IMR-90 (cell line): ENCODE results near the gene GNB4. TPM values are rescaled to one million over a fixed set of nuclear protein-coding genes. Genes with fewer than 3 reads are reported as not detected.

Source experiments
- ATAC-seq: fragments of 200-7000 bp; cut with Tn5 transposase; 2 replicates; pipeline ENCODE4 v1.9.1; 2020; ENCODE audit warnings: low read depth, mild to moderate bottlenecking, moderate library complexity
- BruUV-seq: library from RNA; stranded (reverse); fragments of 400-500 nt; replicated peaks from 2 replicates; lab custom pipeline; 2021; lab: Mats Ljungman, UMichigan
- CTCF ChIA-PET: fragments of 300-600 bp; formaldehyde crosslinking; extraction: SDS; loops from one replicate; lab custom pipeline; 2021; ENCODE audit warnings: antibody characterized with exemption; lab: Yijun Ruan, JAX
- POLR2A ChIA-PET: fragments of 300-600 bp; sonication (Branson Sonifier 250); formaldehyde crosslinking; loops from one replicate; lab custom pipeline; 2022; ENCODE audit warnings: antibody characterized with exemption; ENCODE audit not compliant: unreplicated experiment; lab: Charles Lee
- DNase-seq: peaks from one replicate; pipeline ENCODE4 v3.0.0; 2013
- H2AFZ ChIP-seq: replicated peaks from 2 replicates; pipeline ENCODE3; 2013; ENCODE audit warnings: low read length, mild to moderate bottlenecking; ENCODE audit not compliant: poor library complexity
- H2AK5ac ChIP-seq: 2 replicates; pipeline ENCODE4 v1.6.1; 2013; ENCODE audit warnings: low read depth, low read length, inconsistent platforms
- H2AK9ac ChIP-seq: replicated peaks from 2 replicates; pipeline ENCODE3; 2013; ENCODE audit warnings: mild to moderate bottlenecking, low read depth, low read length, moderate library complexity; ENCODE audit not compliant: poor library complexity
- H2BK120ac ChIP-seq: 2 replicates; pipeline ENCODE4 v1.6.1; 2013; ENCODE audit warnings: low read depth, low read length, inconsistent platforms
- H2BK15ac ChIP-seq: 3 replicates; pipeline ENCODE4 v1.6.1; 2013; ENCODE audit warnings: low read depth, low read length, inconsistent platforms
- H2BK20ac ChIP-seq: 2 replicates; pipeline ENCODE4 v1.6.1; 2013; ENCODE audit warnings: low read depth, mild to moderate bottlenecking, inconsistent platforms, low read length, moderate library complexity
- H2BK5ac ChIP-seq: 2 replicates; pipeline ENCODE4 v1.6.1; 2013; ENCODE audit warnings: mild to moderate bottlenecking, low read depth, low read length, inconsistent platforms; ENCODE audit not compliant: poor library complexity, severe bottlenecking
- H3K14ac ChIP-seq: replicated peaks from 2 replicates; pipeline ENCODE4 v1.6.1; 2013; ENCODE audit warnings: low read depth, low read length, inconsistent platforms
- H3K18ac ChIP-seq: 2 replicates; pipeline ENCODE4 v1.6.1; 2013; ENCODE audit warnings: low read depth, low read length, control low read depth
- H3K23ac ChIP-seq: 2 replicates; pipeline ENCODE4 v1.6.1; 2013; ENCODE audit warnings: low read depth, low read length, inconsistent platforms
- H3K27ac ChIP-seq: 2 replicates; pipeline ENCODE4 v1.5.1; 2013; ENCODE audit warnings: mild to moderate bottlenecking, control low read depth, low read length; ENCODE audit not compliant: insufficient read depth
- H3K27me3 ChIP-seq: 2 replicates; pipeline ENCODE4 v1.6.1; 2013; ENCODE audit warnings: low read length; ENCODE audit not compliant: control insufficient read depth, insufficient read depth
- H3K36me3 ChIP-seq: 2 replicates; pipeline ENCODE4 v1.6.1; 2013; ENCODE audit warnings: low read length, mixed read lengths; ENCODE audit not compliant: control insufficient read depth, insufficient read depth
- H3K4ac ChIP-seq: 2 replicates; pipeline ENCODE4 v1.6.1; 2013; ENCODE audit warnings: low read depth, low read length, inconsistent platforms
- H3K4me1 ChIP-seq: 2 replicates; pipeline ENCODE4 v1.6.1; 2013; ENCODE audit warnings: low read length, mixed read lengths; ENCODE audit not compliant: control insufficient read depth, insufficient read depth
- H3K4me2 ChIP-seq: 2 replicates; pipeline ENCODE4 v1.6.1; 2013; ENCODE audit warnings: low read depth, mild to moderate bottlenecking, control low read depth, low read length, moderate library complexity
- H3K4me3 ChIP-seq: 2 replicates; pipeline ENCODE4 v1.5.1; 2013; ENCODE audit warnings: low read depth, mild to moderate bottlenecking, control low read depth, low read length, moderate library complexity; ENCODE audit not compliant: insufficient read depth
- H3K56ac ChIP-seq: 2 replicates; pipeline ENCODE4 v1.6.1; 2013; ENCODE audit warnings: low read length, inconsistent platforms; ENCODE audit not compliant: insufficient read depth; ENCODE audit errors: extremely low read depth
- H3K79me1 ChIP-seq, 2 experiments: 2 replicates each; pipeline ENCODE4 v1.6.1; 2013; ENCODE audit warnings: low read length in 2 of 2, inconsistent platforms in 1 of 2, low read depth in 1 of 2
- H3K9ac ChIP-seq: 2 replicates; pipeline ENCODE4 v1.6.1; 2013; ENCODE audit warnings: low read depth, low read length, control low read depth
- H3K9me1 ChIP-seq: 2 replicates; pipeline ENCODE4 v1.6.1; 2013; ENCODE audit warnings: low read length, inconsistent platforms; ENCODE audit not compliant: insufficient read depth
- H3K9me3 ChIP-seq: 2 replicates; pipeline ENCODE4 v1.6.1; 2013; ENCODE audit warnings: low read length; ENCODE audit not compliant: control insufficient read depth, insufficient read depth
- H4K20me1 ChIP-seq: 2 replicates; pipeline ENCODE4 v1.6.1; 2013; ENCODE audit warnings: low read length, inconsistent platforms; ENCODE audit not compliant: insufficient read depth
- H4K5ac ChIP-seq: 2 replicates; pipeline ENCODE4 v1.6.1; 2013; ENCODE audit warnings: mild to moderate bottlenecking, low read depth, low read length, control low read depth
- H4K8ac ChIP-seq, 2 experiments: 2 replicates each; pipeline ENCODE4 v1.6.1; 2013; ENCODE audit warnings: low read depth in 2 of 2, low read length in 2 of 2, control low read depth in 1 of 2, inconsistent platforms in 1 of 2
- H4K91ac ChIP-seq: 2 replicates; pipeline ENCODE4 v1.6.1; 2013; ENCODE audit warnings: low read depth, low read length, inconsistent platforms; ENCODE audit not compliant: insufficient read depth
- BHLHE40 ChIP-seq: fragments of 150-350 bp; IDR thresholded peaks from 2 replicates; pipeline ENCODE4 v1.6.1; 2016; ENCODE audit warnings: mild to moderate bottlenecking, low read depth, low read length
- CHD1 ChIP-seq: IDR thresholded peaks from 2 replicates; pipeline ENCODE4 v1.6.1; 2012; ENCODE audit warnings: low read depth, low read length, improper control_type of control experiment
- FOS ChIP-seq: fragments of 150-350 bp; IDR thresholded peaks from 2 replicates; pipeline ENCODE4 v1.6.1; 2016; ENCODE audit warnings: low read depth, low read length
- MAFK ChIP-seq: IDR thresholded peaks from 2 replicates; pipeline ENCODE4 v1.6.1; 2012; ENCODE audit warnings: low read depth, low read length, improper control_type of control experiment
- MAZ ChIP-seq: IDR thresholded peaks from 2 replicates; pipeline ENCODE4 v1.6.1; 2012; ENCODE audit warnings: low read depth, mild to moderate bottlenecking, low read length, improper control_type of control experiment, moderate library complexity, borderline replicate concordance
- MXI1 ChIP-seq: IDR thresholded peaks from 2 replicates; pipeline ENCODE4 v1.6.1; 2012; ENCODE audit warnings: low read depth, mild to moderate bottlenecking, low read length, moderate library complexity, borderline replicate concordance
- NFE2L2 ChIP-seq: fragments of 150-350 bp; IDR thresholded peaks from 2 replicates; pipeline ENCODE4 v1.6.1; 2016; ENCODE audit warnings: low read depth, mild to moderate bottlenecking, low read length
- POLR2A ChIP-seq: IDR thresholded peaks from 2 replicates; pipeline ENCODE4 v1.6.1; 2012; ENCODE audit warnings: mild to moderate bottlenecking, low read depth, low read length
- RAD21 ChIP-seq: IDR thresholded peaks from 2 replicates; pipeline ENCODE4 v1.6.1; 2012; ENCODE audit warnings: low read length, improper control_type of control experiment
- RFX5 ChIP-seq: IDR thresholded peaks from 2 replicates; pipeline ENCODE4 v1.8.0; 2012; ENCODE audit warnings: low read depth, mild to moderate bottlenecking, low read length, moderate library complexity
- SMC3 ChIP-seq: fragments of 150-350 bp; IDR thresholded peaks from 2 replicates; pipeline ENCODE4 v1.6.1; 2016; ENCODE audit warnings: low read depth, mild to moderate bottlenecking, antibody characterized with exemption, low read length, moderate library complexity
- USF2 ChIP-seq: fragments of 150-350 bp; IDR thresholded peaks from 2 replicates; pipeline ENCODE4 v1.6.1; 2017; ENCODE audit warnings: mild to moderate bottlenecking, antibody characterized with exemption, low read length, low read depth
- WGBS, 2 experiments: methylation state at CpG; one replicate each; pipeline versions ENCODE4 v1.1.5 to v1.1.7; 2013; ENCODE audit warnings: missing lambda C conversion rate in 2 of 2; ENCODE audit not compliant: insufficient read length in 1 of 2; ENCODE audit errors: extremely low coverage in 2 of 2; 5-methylcytosine and 5-hydroxymethylcytosine counted together
- dilution Hi-C: fragments of 300-500 bp; cut with HindIII; formaldehyde crosslinking; loops from one replicate; pipeline ENCODE4 v1.14.3; 2018; ENCODE audit warnings: low sequenced_read_pairs; ENCODE audit not compliant: unreplicated experiment
- in situ Hi-C: fragments of 300-500 bp; cut with MboI; formaldehyde crosslinking; loops from 3 replicates; pipeline ENCODE4 v1.14.3; 2019; ENCODE audit warnings: low sequenced_read_pairs, inconsistent platforms, mixed read lengths
- intact Hi-C: fragments of 100-400 bp; cut with micrococcal nuclease; formaldehyde crosslinking; loops from 2 replicates; pipeline ENCODE4 v1.10.0; 2022
- polyA plus RNA-seq, 3 experiments: library from polyadenylated mRNA; depleted of rRNA; stranded (reverse); fragments of >200 nt; gene quantifications; 2 replicates each; pipeline ENCODE4 v1.2.3, GENCODE V29; 2012; ENCODE audit warnings: low replicate concordance in 1 of 3
- total RNA-seq: library from RNA; depleted of rRNA; stranded (reverse); fragments of >200 nt; gene quantifications from 2 replicates; pipeline ENCODE4 v1.2.3, GENCODE V29; 2012

Gene GNB4
- total and polyA plus RNA-seq, 2 of the 4 experiments (the other 2 are of a cell fraction) = 22.1 to 112 TPM

DNA sequence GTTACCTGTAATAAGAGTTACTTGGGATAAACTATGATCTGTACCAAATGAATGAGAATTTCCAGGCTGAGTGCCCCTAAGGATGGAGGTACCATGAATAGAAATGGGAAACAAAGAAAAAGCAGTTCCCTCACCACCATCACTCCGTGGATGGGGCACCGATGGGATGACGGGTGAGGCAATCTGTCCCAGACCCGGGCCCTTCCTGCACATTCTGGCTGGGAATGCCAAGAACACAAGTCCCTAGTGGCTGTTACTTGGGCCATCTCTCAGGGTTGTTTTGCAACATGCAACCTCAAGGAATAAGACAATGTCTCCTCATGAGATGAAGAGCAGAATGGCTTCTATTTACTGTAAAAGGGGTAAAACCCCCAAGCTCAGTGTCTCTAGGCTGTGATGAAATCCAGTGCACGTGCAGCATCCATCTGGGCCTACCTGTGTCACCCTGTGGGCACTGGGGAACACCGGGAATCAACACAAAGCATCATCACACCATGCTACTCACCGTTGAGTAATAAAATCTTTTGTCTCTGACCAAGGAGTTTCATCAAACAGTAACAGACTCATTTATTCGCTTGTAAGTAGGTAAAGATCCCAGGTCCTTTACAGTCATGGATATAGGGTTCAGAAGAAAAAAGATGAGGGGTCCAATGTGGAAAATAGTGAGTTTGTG is 22.3 kb downstream of the GNB4 start:
- Histone ChIP-seq H3K9me3 (no peaks in the 10 kb centered on the region), H3K14ac (no peak overlapping the region), H2AFZ (no peak overlapping the region), H4K20me1 (peaks cover 45% of the 10 kb centered on the region), H2AK5ac (no peak overlapping the region), H4K5ac (no peak overlapping the region), H3K27me3 (no peaks in the 10 kb centered on the region), H3K4ac (no peak overlapping the region), H2BK15ac (no peak overlapping the region), H4K8ac (no peak overlapping the region), H2AK9ac (no peak overlapping the region), H3K4me1 (peaks cover 6% of the 10 kb centered on the region), H2BK120ac (no peak overlapping the region), H3K9ac (no peak overlapping the region), H3K79me1 (peaks cover 53 to 66% of the 10 kb centered on the region in 2 experiments), H3K23ac (no peak overlapping the region), H2BK5ac (no peak overlapping the region), H3K18ac (no peak overlapping the region), H2BK20ac (no peak overlapping the region), H3K56ac (no peak overlapping the region), H4K91ac (no peak overlapping the region), H3K4me3 (no peak overlapping the region), H3K4me2 (no peak overlapping the region), H3K9me1 (peaks cover 19% of the 10 kb centered on the region), H3K36me3 (peaks cover 11% of the 10 kb centered on the region), H3K27ac (no peak overlapping the region)
- TF ChIP-seq NFE2L2 (no peak), SMC3 (no peak), BHLHE40 (no peak), RAD21 (no peak), POLR2A (no peak), RFX5 (no peak), MAFK (no peak), FOS (no peak), MXI1 (no peak), CHD1 (no peak), MAZ (no peak), USF2 (no peak)
- BruUV-seq = no TSS peak
- no peak for DNase-seq
- WGBS, 2 experiments = 90% methylated on average over 2 of the region's 8 CpGs; no CpG with 5 or more reads in 1 of the 2 experiments
- POLR2A ChIA-PET = no interaction called here
- ATAC-seq = no peak
- CTCF ChIA-PET = no interaction called here
- in situ Hi-C loops = no loop called here
- dilution Hi-C loops = no loop called here
- intact Hi-C loops = no loop called here
